Skeletal muscle tissue (tissue), 4 donors: ENCODE results near the gene NIPBL. TPM values are rescaled to one million over a fixed set of nuclear protein-coding genes. Genes with fewer than 3 reads are reported as not detected.
"Not testable (repeated sequence)": the region's sequence is repeated elsewhere in the genome, so short reads cannot be mapped to it uniquely, and the experiment has no call there.

Experiments
- H3K27ac ChIP-seq: one replicate; pipeline ENCODE4 v1.7.0; 2013; ENCODE audit warnings: mild to moderate bottlenecking, low read depth, low read length, inconsistent platforms
- H3K27me3 ChIP-seq, 3 donors: one replicate each; pipeline ENCODE4 v1.7.0; 2013; ENCODE audit warnings: low read length in 3 of 3; ENCODE audit not compliant: control insufficient read depth in 3 of 3, insufficient read depth in 3 of 3
- H3K36me3 ChIP-seq, 3 donors: one replicate each; pipeline ENCODE4 v1.7.0; 2013; ENCODE audit warnings: low read length in 3 of 3; ENCODE audit not compliant: control insufficient read depth in 3 of 3, insufficient read depth in 3 of 3
- H3K4me1 ChIP-seq, 3 donors: one replicate each; pipeline ENCODE4 v1.7.0; 2013; ENCODE audit warnings: low read length in 3 of 3, mild to moderate bottlenecking in 3 of 3; ENCODE audit not compliant: control insufficient read depth in 3 of 3, insufficient read depth in 3 of 3
- H3K4me3 ChIP-seq, 3 donors: one replicate each; pipeline ENCODE4 v1.7.0; 2013; ENCODE audit warnings: low read length in 3 of 3
- H3K9ac ChIP-seq, 3 donors: one replicate each; pipeline ENCODE4 v1.7.0; 2013; ENCODE audit warnings: low read length in 3 of 3, mild to moderate bottlenecking in 3 of 3, moderate library complexity in 2 of 3, low read depth in 1 of 3
- H3K9me3 ChIP-seq, 3 donors: one replicate each; pipeline ENCODE4 v1.7.0; 2013; ENCODE audit warnings: low read length in 3 of 3; ENCODE audit not compliant: control insufficient read depth in 3 of 3
- total RNA-seq: library from RNA; depleted of rRNA; stranded (reverse); fragments of >200 nt; gene quantifications from one replicate; pipeline ENCODE4 v1.2.3, GENCODE V29; 2014
- donor health status: Osteomylitis.

NIPBL gene
- total RNA-seq, 1 donor from 2014 or later = 36.5 TPM

DNA sequence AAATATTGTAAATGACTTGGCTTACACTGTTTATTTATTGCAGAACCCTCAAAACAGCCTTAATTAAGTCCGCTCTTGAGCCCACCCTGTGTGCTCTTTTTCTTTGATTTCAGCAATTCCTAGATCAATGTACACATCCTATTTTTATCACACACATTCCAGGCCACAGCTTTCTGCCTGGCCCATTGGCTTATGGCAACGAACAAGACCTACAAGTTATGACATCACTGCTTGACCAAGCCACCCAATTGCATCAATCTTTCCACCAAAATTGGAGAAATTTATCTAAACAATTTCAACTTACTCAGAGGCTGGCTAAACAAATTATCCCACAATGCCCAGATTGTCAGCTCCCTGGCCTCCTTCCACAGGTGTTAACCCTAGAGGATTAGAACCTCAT, 214.2 kb downstream of the NIPBL start:
- Histone ChIP-seq H3K9me3 (no peaks in the 10 kb centered on the region), H3K4me3 (no peak overlapping the region), H3K27me3 (no peaks in the 10 kb centered on the region), H3K36me3 (peaks cover 0 to 6% (median 0%) of the 10 kb centered on the region in 3 donors), H3K4me1 (no peaks in the 10 kb centered on the region), H3K9ac (no peak overlapping the region), H3K27ac (no peak overlapping the region)

DNA sequence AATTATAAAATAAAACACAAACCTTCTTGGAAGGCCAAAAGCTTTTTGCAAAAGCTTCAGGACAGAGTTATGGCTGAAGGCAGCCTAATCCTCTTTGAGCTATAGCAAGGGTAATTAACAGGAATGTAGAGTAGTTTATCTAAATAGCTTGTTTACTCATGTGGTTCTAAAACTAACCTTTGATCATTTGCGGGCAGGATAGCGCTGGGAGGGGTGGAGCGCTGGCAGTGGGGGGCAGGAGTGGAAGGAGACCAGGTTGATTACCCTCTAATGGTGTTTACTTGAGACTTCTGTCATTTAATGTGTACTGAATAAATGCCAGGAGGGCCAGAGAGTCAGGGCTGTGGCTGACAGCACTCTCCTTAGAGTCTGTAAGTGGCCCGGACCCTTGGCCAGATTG, 217.2 kb downstream of the NIPBL start:
- H3K36me3 ChIP-seq, H3K9me3 ChIP-seq, H3K4me3 ChIP-seq, H3K27ac ChIP-seq, H3K4me1 ChIP-seq, H3K9ac ChIP-seq, H3K27me3 ChIP-seq: not testable (repeated sequence)

DNA sequence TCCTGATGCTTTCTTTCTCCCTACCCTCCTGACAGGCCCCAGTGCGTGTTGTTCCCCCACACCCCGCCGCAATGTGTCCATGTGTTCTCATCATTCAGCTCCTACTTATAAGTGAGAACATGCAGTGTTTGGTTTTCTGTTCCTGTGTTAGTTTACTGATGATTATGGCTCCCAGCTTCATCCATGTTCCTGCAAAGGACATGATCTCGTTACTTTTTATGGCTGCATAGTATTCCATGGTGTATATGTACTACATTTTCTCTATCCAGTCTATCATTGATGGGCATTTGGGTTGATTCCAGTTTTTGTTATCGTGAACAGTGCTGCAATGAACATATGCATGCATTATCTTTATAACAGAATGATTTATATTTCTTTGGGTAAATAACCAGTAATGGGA, 222.7 kb downstream of the NIPBL start:
- not testable (repeated sequence) for H3K9me3 ChIP-seq, H3K27ac ChIP-seq, H3K27me3 ChIP-seq, H3K4me1 ChIP-seq, H3K9ac ChIP-seq, H3K4me3 ChIP-seq, H3K36me3 ChIP-seq

DNA sequence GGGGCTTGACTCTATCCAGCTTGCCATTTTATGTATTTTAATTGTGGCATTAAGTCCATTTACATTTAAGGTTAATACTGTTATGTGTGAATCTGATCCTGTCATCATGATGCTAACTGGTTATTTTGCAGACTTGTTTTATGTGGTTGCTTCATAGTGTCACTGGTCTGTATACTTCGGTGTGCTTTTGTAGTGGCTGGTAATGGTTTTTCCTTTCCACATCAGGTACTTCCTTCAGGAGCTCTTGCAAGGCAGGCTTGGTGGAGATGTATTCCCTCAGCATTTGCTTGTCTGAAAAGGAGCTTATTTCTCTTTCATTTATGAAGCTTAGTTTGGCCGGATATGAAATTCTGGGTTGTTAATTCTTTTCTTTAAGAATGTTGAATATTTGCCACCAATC, 226.7 kb downstream of the NIPBL start:
- no peak overlapping the region for H3K9ac ChIP-seq
- H3K4me1 ChIP-seq = no peaks in the 10 kb centered on the region
- peaks cover 11 to 29% (median 23%) of the 10 kb centered on the region in 3 donors for H3K36me3 ChIP-seq
- H3K4me3 ChIP-seq = no peak overlapping the region
- H3K27me3 ChIP-seq = no peaks in the 10 kb centered on the region
- peaks cover 0 to 3% (median 0%) of the 10 kb centered on the region in 3 donors for H3K9me3 ChIP-seq
- no peak overlapping the region for H3K27ac ChIP-seq

DNA sequence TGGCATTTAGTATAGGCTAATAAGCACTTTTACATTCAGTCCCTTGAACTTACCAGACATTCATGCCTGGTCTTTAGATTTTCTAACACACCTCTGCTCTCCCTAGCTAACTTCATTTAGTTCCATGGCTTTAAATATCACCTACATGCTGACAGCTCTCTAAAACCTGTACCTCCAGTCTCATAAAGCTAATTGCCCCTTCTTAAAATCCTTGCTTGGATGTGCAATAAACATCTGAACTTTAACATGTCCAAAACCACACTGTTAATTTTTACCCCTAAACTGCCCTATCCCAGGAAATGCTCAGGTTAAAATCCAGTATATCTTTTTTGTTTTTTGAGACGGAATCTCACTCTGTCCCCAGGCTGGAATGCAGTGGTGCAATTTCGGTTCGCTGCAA, 232.8 kb downstream of the NIPBL start:
- no peak overlapping the region for H3K27ac ChIP-seq
- H3K36me3 ChIP-seq = peaks cover 20 to 46% (median 39%) of the 10 kb centered on the region in 3 donors
- no peaks in the 10 kb centered on the region for H3K9me3 ChIP-seq
- no peak overlapping the region for H3K9ac ChIP-seq
- H3K27me3 ChIP-seq = no peaks in the 10 kb centered on the region
- no peaks in the 10 kb centered on the region for H3K4me1 ChIP-seq
- no peak overlapping the region for H3K4me3 ChIP-seq

DNA sequence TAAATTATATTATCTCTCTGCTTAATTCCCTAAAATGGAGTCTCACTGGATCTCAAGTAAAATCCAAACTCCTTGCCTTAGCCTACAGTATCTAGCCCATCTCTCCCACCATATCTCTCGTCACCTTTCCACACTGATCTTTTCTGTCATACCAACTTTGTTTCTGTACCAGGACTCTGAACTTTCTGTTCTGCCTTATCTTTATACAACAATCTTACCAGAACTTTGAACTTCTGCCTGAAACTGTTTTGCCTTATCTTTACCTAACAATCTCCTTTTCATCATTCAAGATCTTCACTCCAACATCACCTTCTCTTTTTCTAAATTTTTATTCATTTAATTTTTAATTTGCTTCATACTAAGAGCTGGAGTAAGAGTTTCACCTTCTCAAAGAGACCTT, 233.6 kb downstream of the NIPBL start:
- Histone ChIP-seq H3K27ac (no peak overlapping the region), H3K36me3 (peaks cover 22 to 49% (median 42%) of the 10 kb centered on the region in 3 donors), H3K4me3 (no peak overlapping the region), H3K4me1 (no peaks in the 10 kb centered on the region), H3K9ac (no peak overlapping the region), H3K9me3 (no peaks in the 10 kb centered on the region), H3K27me3 (no peaks in the 10 kb centered on the region)

DNA sequence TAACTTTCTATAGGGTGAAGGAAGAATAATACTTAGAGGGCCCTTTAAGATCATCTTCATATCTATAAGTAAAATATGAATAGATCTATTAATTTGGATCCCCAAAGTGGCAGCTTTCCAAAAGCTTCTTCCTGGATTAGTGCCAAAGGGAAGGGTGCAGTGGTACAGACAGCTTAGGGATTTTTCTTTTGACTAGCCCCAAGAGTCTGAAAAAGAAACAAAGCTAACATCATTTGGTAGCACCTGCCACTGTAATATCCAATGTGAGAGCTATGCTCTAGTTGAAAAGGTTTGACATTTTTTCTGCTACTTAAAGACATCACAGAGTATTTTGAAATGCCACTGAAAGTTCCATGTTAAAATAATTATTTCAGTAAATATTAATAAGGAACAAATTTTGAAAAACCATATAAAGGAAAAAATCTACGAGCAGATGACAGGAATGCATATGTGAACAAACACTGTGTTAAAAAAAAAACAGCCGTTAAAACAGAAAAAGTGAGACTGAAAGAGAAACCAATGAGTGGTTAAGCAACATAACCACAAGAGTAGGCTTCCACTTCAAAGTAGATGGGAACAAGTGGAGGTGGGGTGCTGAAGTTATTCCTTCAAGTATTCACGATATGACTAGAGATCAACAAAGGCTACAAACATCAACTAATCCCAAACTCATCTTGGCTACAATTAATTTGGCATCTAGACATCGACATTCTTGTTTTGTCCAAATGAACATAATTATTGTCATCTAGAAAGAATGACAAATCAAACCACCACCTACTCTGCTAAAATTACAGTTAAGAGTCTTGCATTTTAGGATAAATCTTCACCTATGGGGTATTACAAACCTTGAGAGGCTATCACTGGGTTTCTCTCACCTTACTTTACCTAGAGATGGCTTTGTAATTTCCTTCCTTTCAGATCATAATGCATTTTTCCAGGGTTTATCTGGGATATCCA, 235.1 kb downstream of the NIPBL start:
- Histone ChIP-seq H3K9ac (no peak overlapping the region), H3K9me3 (no peaks in the 10 kb centered on the region), H3K36me3 (peaks cover 25 to 46% (median 39%) of the 10 kb centered on the region in 3 donors), H3K4me1 (no peaks in the 10 kb centered on the region), H3K4me3 (no peak overlapping the region), H3K27me3 (no peaks in the 10 kb centered on the region), H3K27ac (no peak overlapping the region)

DNA sequence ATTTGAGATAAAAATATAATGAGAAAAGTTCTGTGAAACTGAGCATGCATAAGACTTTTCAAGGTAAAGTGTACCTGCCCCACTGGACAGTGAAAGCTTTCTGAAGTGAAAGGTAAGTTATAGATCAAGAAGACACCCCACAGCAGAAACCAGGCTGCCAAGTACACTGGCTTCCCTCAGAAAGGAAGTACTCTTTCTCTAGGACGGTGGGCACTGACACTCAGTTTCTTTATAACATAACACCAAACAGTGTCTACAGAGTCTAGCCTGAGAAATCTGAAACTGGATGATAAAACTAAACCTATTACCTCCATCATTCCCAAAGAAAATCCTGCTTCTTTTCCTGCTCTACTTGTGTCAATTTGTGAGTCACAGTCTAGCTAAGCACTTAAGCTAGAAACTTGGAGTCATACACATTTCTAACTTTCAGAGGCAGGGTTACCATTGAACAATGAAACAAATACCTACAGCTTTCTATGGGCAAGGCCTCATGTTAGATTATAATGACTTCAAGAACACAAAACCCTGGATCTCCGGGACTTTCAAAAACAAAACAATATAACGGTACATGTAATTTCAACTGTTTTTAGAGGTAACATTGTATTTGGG, 235.9 kb downstream of the NIPBL start:
- Histone ChIP-seq H3K4me1 (no peaks in the 10 kb centered on the region), H3K36me3 (peaks cover 23 to 42% (median 34%) of the 10 kb centered on the region in 3 donors), H3K27ac (no peak overlapping the region), H3K9me3 (no peaks in the 10 kb centered on the region), H3K4me3 (no peak overlapping the region), H3K27me3 (no peaks in the 10 kb centered on the region), H3K9ac (no peak overlapping the region)
